ENCODE data around the gene KPNA2.

The KPNA2 gene

GRCh38 chr17:68089881-68090280 lies 54.3 kb downstream of the KPNA2 start:
- no peaks in the 10 kb centered on the region for H3K9me3 ChIP-seq
- H3K27ac ChIP-seq = no peak overlapping the region
- H3K4me1 ChIP-seq (ENCODE audit: control insufficient read depth in 1 of 2, insufficient read depth in 1 of 2, low read depth in 1 of 2, low read length in 1 of 2) = peaks cover 23 to 24% of the 10 kb centered on the region in 2 experiments
- H3K36me3 ChIP-seq = no peaks in the 10 kb centered on the region
- no peaks in the 10 kb centered on the region for H3K27me3 ChIP-seq
- TF ChIP-seq CTCF (IDR thresholded peaks at IDR 0.05) = no peak
- H3K4me3 ChIP-seq (ENCODE audit: low read depth in 1 of 2, low read length in 1 of 2) = no peak overlapping the region

DNA sequence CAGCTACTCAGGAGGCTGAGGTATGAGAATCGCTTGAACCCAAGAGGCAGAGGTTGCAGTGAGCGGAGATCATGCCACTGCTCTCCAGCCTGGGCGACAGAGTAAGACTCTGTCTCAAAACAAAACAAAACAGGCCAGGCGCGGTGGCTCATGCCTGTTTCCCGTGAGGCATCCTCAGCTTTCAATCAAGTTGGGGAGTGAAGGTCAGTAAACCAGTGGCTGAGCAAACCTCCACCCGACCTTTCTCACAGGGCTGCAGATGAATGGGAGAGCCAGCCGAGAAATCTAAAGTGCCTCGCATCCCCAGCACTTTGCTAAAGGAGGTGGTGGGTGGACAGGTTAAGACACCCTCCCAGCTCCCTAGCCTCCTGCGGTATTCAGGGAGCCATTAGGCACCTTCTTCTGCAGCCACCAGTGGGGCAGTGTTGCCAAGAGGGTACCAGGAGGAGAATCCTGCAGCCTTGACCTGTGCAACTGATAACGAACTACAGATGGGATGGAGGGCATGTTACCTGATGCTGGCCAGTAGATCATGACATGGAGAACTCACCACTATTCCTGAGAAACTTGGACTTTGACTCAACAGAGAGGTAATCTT lies 59.0 kb downstream of the KPNA2 start:
- H3K9me3 ChIP-seq = no peaks in the 10 kb centered on the region
- no peak for TF ChIP-seq CTCF (IDR thresholded peaks at IDR 0.05)
- H3K4me3 ChIP-seq (ENCODE audit: low read depth in 1 of 2, low read length in 1 of 2) = no peak overlapping the region
- H3K36me3 ChIP-seq = no peaks in the 10 kb centered on the region
- no peak overlapping the region for H3K27ac ChIP-seq
- H3K4me1 ChIP-seq (ENCODE audit: control insufficient read depth in 1 of 2, insufficient read depth in 1 of 2, low read depth in 1 of 2, low read length in 1 of 2) = no peaks in the 10 kb centered on the region
- no peaks in the 10 kb centered on the region for H3K27me3 ChIP-seq

DNA sequence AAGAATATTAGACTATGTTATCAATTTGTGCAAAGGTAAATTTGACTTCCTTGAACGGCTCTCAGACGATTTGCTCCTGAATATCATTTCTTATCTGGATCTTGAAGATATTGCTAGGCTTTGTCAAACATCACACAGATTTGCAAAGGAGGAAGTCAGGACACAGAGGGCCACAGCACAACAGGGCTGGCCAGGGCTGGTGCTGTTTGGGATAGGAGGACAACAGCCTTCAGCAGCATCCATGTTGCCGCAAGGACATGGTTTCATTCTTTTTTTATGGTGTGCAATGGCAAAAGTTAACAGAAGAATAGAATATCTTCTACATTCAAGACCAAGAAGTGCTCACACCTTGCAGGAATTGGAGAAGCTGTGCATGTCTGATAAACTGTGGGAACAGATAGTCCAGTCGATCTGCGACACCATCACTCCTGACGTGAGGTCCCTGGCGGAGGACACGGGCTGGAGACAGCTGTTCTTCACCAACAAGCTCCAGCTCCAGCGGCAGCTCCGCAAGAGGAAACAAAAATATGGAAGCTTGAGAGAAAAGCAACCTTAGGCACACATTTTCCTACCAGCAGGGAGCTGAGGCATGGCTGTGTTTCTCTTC lies 59.8 kb downstream of the KPNA2 start:
- no peaks in the 10 kb centered on the region for H3K27me3 ChIP-seq
- no peaks in the 10 kb centered on the region for H3K9me3 ChIP-seq
- no peak for TF ChIP-seq CTCF (IDR thresholded peaks at IDR 0.05)
- no peaks in the 10 kb centered on the region for H3K4me1 ChIP-seq (ENCODE audit: control insufficient read depth in 1 of 2, insufficient read depth in 1 of 2, low read depth in 1 of 2, low read length in 1 of 2)
- no peak overlapping the region for H3K27ac ChIP-seq
- no peak overlapping the region for H3K4me3 ChIP-seq (ENCODE audit: low read depth in 1 of 2, low read length in 1 of 2)
- H3K36me3 ChIP-seq = no peaks in the 10 kb centered on the region

GRCh38 chr17:68096111-68096510 lies 60.6 kb downstream of the KPNA2 start:
- no peak overlapping the region for H3K4me3 ChIP-seq (ENCODE audit: low read depth in 1 of 2, low read length in 1 of 2)
- no peaks in the 10 kb centered on the region for H3K27me3 ChIP-seq
- no peaks in the 10 kb centered on the region for H3K36me3 ChIP-seq
- no peak for TF ChIP-seq CTCF (IDR thresholded peaks at IDR 0.05)
- no peak overlapping the region for H3K27ac ChIP-seq
- no peaks in the 10 kb centered on the region for H3K9me3 ChIP-seq
- H3K4me1 ChIP-seq (ENCODE audit: control insufficient read depth in 1 of 2, insufficient read depth in 1 of 2, low read depth in 1 of 2, low read length in 1 of 2) = peaks cover 2% of the 10 kb centered on the region in 2 experiments

All from neutrophil (primary cell).